ENCODE measurements around the gene ARHGEF38.
"Not testable (repeated sequence)": the region's sequence is repeated elsewhere in the genome, so short reads cannot be mapped to it uniquely, and the experiment has no call there.

The ARHGEF38 gene

DNA sequence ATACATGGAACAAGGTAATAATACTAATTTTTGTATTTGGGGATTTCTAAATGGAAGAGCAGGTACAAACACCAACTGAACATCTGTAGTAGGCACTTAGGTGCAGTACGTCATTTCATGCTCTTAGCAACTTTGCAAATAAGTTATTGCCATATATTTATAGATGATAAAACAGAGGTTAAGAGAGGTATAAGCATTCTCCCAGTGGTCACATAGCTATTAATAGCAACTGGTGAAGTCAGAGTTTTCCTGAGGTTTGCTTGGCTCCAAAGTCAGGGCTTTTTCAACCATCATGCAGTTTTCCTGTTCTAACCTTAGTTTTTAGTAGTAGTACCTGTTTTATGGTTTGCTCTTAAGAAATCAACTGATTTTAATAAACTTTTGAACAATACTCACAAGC lies 10.9 kb downstream of the ARHGEF38 start:
- DNase-seq: no peak

GRCh38 chr4:105568584-105568983 lies 16.2 kb downstream of the ARHGEF38 start:
- DNase-seq: no peak

- peak; percentile 47 for DNase-seq
Measured at GRCh38 chr4:105569057-105569865, 16.8 kb downstream of the ARHGEF38 start.

DNA sequence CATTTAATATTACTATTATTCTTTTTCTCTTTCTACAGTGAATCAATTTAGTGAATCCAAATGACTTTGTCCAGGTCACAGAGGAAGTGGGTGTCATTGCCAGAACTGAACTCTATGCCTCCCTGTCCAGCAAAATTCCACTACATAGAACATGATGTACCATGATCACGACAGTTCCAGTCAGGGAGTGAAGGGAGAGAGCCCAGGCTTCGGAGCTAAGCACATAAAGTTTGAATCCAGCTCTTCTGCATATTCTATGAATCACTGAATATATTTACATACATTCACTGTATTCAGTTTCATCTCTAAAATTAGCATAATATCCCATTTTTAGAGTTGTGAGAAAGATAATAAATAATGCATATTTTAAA lies 17.4 kb downstream of the ARHGEF38 start:
- no peak for DNase-seq

DNA sequence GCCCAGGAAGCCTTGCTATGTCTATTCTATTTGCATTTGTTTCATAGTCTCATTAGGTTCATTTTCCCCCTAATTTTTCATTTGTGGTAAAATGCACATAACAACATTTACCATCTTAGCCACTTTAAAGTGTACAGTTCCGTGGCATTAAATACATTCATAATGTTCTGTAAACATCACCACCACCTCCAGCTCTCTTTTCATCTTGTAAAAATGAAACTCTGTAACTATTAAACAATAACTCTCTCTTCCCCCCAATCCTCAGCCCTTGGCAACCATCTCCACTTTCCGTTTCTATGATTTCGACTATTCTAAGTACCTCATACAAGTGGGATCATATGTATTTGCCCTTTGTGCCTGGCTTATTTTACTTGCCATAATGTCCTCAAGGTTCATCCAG lies 19.9 kb downstream of the ARHGEF38 start:
- peak; percentile 28 for DNase-seq

- no peak for DNase-seq
Measured at GRCh38 chr4:105586638-105587328, 34.4 kb downstream of the ARHGEF38 start.

DNA sequence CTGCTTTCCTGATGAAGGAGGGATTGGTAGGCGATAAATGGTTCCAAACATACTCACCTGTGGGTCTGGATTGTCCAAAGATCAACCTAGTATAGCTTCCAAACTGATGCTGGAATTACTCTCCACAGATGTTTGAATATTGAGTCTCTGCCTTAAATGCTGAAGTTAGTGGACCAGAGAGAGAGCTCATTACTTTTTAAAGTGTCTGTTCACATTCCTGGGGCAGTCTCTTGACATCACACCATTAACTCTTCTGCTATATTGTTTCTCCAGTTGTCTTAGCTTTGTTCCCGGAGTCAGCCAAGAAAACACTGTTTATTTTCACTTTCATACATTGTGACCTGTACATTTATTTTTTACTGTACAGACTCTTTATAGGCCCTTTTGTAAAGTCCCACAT lies 35.4 kb downstream of the ARHGEF38 start:
- no peak for DNase-seq

- DNase-seq: no peak
Measured at GRCh38 chr4:105588252-105588651, 35.8 kb downstream of the ARHGEF38 start.

- DNase-seq: no peak
Measured at GRCh38 chr4:105591573-105591972, 39.2 kb downstream of the ARHGEF38 start.

DNA sequence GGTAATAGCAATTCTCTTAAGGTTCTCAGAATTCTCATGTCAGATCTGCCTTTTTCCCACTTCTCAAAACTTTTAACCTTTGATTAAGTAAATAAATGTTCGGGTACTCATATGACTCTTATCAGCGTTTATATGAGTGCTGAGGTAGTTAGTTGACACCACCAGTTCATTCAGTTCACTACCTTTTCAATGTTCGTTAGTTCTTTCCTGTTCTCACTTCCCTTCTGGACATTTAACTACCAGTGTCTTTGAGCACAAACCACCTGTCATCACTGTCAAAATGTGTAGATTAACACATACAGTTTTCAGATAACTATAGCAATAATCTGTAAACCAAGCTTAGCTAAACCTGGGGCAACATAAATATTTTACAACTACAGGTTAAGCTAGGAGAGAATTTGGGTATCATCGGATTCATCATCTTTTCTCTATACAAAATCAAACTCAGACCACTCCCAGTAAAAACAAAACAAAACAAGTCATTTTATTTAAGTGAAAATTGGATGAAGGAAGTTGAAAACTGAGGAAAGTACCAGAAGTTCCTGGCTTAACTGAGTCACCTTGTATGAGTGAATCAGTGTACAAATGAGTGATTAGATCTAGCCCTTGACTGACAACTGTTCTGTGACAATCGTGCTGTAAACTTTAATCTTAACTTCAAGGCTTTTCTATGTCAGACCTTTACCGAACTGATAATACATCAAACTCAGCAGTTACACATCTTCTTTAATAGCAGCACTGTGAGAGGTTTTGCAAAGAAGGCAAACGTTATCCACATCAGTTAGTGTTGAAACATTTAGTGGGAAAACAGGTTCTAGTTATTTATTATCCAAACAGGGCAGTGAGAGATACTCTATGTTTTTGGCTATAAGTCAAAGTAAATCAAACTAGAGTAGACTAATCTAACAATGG lies 41.9 kb downstream of the ARHGEF38 start:
- no peak for DNase-seq

GRCh38 chr4:105596684-105597083 lies 44.3 kb downstream of the ARHGEF38 start:
- no peak for DNase-seq

- no peak for DNase-seq
Measured at GRCh38 chr4:105598052-105598451, 45.6 kb downstream of the ARHGEF38 start.

GRCh38 chr4:105598787-105599186 lies 46.4 kb downstream of the ARHGEF38 start:
- DNase-seq: no peak

- no peak for DNase-seq
Measured at GRCh38 chr4:105599482-105599881, 47.1 kb downstream of the ARHGEF38 start.

DNA sequence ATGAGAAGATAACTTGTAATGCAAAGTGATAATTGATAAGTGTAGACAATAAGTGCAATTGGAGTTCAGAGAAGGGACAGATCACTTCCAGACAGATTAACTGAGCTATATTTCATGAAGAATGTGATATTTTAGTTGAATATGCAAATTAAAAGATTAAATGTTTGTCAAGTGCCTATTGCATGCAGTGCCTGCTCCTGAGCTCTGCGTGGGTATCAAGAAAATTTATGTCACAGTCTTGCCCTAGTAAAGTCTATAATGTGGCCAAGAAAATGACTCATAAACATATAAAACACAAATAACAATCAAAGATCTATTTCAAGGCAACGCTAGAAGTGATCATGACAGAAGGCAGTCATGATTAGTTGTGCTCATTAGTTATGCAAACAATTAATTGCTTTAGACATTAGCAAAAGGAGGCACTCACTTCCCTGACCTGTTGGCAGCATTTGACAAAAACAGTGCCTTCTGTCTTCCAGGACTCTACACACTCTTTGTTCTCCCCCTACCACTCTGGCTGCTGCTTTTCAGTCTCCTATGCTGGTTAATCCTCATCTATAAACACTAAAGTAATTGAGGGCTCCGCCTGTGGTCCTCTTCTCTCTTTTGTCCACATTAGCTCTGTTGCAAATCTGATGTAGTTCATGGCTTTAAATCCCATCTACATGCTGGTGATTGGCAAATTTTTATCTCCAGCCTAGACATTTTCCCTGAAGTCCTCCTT lies 47.7 kb downstream of the ARHGEF38 start:
- DNase-seq: no peak

DNA sequence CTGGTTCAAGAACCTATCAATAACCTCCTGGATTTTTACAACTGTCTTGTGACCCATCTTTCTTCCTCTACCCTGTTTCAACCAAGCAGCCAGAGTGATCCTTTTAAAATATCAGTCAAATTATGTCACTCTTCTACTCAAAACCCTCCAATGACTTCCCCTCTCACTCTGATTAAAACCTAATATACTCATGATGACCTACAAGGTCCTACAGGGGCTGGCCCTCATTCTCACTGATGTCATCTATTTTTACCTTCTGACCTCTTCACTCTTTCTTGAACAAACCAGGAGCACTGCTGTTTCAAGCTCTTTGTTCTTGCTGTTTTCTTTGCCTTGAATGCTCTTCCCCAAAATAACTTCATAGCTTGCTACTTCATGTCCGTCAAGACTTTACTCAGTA lies 48.5 kb downstream of the ARHGEF38 start:
- DNase-seq: no peak

DNA sequence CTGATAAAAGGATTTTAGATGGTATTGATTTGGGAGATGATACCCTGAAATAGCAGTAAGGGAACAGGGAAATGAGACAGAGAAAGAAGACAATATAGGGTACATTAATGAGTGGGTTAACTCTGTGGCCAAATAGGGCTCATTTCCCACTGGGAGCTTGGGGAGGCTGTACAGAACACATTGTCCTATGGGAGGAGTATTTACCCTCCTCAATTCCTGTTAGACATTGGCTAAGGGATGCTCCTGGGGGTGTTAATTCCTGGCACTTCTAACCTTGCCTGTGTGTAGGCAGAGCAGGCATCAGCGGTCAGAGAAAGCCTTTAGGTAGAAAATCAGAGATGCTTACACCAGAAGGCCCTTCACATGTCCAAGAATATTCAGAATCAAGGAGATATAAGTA lies 49.0 kb downstream of the ARHGEF38 start:
- DNase-seq: no peak

- DNase-seq: no peak
Measured at GRCh38 chr4:105603158-105603557, 50.7 kb downstream of the ARHGEF38 start.

- peak; percentile 16 for DNase-seq
Measured at GRCh38 chr4:105605493-105605892, 53.1 kb downstream of the ARHGEF38 start.

DNA sequence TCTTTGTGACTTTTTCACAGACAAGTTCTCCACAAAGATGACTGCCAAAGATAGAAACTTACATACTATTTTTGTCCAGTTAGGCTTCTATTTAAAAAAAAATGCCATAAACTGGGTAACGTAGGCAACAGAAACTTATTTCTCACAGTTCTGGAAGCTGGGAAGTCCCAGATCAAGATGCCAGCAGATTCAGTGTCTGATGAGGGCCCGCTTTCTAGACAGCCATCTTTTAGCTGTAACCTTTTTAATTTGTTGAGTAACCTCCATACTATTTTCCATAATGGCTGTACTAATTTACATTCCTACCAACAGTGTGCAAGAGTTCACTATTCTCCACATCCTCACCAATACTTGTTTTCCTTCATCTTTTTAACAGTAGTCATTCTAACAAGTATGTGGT lies 55.5 kb downstream of the ARHGEF38 start:
- no peak for DNase-seq

DNA sequence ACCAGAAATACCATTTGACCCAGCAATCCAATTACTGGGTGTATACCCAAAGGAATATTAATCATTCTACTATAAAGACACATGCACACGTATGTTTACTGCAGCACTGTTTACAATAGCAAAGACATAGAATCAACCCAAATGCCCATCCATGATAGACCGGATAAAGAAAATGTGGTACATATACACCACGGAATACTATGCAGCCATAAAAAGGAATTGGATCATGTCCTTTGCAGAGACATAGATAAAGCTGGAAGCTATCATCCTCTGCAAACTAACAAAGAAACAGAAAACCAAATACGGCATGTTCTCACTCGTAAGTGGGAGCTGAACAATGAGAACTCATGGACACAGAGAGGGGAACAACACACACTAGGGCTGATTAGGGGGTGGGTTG lies 57.4 kb downstream of the ARHGEF38 start:
- DNase-seq: not testable (repeated sequence)

GRCh38 chr4:105613306-105613705 lies 60.9 kb downstream of the ARHGEF38 start:
- peak; percentile 77 for DNase-seq

Measured in NCI-H1092 treated with DMSO at 0.1 percent for 48 hours (cell line).